Panc1 (cell line): ENCODE measurements around the gene PKP1.

ENCODE experiments used
- POLR2AphosphoS5 ChIP-seq: IDR thresholded peaks from 2 replicates; pipeline ENCODE4 v1.6.1; 2012; ENCODE audit warnings: mild to moderate bottlenecking, low read depth, low read length, moderate library complexity
- SIN3A ChIP-seq: IDR thresholded peaks from 2 replicates; pipeline ENCODE4 v1.6.1; 2012; ENCODE audit warnings: low read depth, mild to moderate bottlenecking, low read length, moderate library complexity, borderline replicate concordance; ENCODE audit not compliant: insufficient read depth
- TCF7L2 ChIP-seq: IDR thresholded peaks from 2 replicates; pipeline ENCODE4 v1.6.1; 2011; ENCODE audit warnings: mild to moderate bottlenecking, low read depth, low read length, inconsistent platforms
- TF ChIP-seq, protein P1 (sequence below): fragments of 450-650 bp; IDR thresholded peaks from 2 replicates; pipeline ENCODE4 v1.5.1; 2017; ENCODE audit warnings: mild to moderate bottlenecking
- TF ChIP-seq, protein P2 (sequence below), 2 experiments: IDR thresholded peaks; 2 replicates each; pipeline ENCODE4 v1.6.1; 2011 to 2012; ENCODE audit warnings: low read depth in 2 of 2, control low read depth in 1 of 2, low read length in 1 of 2, mild to moderate bottlenecking in 1 of 2, moderate library complexity in 1 of 2; ENCODE audit not compliant: insufficient read depth in 1 of 2

DNA sequence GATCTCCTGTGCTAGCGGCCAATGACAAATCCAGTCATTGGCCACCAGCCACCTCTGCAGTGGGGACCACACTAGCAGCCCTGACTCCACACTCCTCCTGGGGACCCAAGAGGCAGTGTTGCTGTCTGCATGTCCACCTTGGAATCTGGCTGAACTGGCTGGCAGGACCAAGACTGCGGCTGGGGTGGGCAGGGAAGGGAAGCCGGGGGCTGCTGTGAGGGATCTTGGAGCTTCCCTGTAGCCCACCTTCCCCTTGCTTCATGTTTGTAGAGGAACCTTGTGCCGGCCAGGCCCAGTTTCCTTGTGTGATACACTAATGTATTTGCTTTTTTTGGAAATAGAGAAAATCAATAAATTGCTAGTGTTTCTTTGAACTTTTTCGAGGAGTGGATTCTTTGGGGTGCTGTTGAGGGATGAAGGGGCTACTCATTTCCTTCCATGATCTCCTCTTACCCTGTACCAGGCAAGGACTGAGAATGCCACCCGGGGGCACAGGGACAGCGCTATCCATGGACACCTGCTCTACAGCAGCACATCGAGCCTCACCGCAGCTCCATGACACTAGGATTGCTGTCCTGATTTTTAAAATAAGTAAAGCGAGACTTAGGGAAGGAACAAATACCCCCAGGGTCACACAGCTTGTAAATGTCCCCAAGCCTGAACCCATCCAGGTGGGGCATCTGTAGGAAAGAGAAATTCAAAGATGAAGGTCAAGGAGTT is 49.5 kb downstream of the PKP1 start:
- TF ChIP-seq POLR2AphosphoS5 (no peak), SIN3A (no peak), TCF7L2 (no peak)
- TF ChIP-seq, protein P1, sequence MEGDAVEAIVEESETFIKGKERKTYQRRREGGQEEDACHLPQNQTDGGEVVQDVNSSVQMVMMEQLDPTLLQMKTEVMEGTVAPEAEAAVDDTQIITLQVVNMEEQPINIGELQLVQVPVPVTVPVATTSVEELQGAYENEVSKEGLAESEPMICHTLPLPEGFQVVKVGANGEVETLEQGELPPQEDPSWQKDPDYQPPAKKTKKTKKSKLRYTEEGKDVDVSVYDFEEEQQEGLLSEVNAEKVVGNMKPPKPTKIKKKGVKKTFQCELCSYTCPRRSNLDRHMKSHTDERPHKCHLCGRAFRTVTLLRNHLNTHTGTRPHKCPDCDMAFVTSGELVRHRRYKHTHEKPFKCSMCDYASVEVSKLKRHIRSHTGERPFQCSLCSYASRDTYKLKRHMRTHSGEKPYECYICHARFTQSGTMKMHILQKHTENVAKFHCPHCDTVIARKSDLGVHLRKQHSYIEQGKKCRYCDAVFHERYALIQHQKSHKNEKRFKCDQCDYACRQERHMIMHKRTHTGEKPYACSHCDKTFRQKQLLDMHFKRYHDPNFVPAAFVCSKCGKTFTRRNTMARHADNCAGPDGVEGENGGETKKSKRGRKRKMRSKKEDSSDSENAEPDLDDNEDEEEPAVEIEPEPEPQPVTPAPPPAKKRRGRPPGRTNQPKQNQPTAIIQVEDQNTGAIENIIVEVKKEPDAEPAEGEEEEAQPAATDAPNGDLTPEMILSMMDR: no peak
- TF ChIP-seq, protein P2, sequence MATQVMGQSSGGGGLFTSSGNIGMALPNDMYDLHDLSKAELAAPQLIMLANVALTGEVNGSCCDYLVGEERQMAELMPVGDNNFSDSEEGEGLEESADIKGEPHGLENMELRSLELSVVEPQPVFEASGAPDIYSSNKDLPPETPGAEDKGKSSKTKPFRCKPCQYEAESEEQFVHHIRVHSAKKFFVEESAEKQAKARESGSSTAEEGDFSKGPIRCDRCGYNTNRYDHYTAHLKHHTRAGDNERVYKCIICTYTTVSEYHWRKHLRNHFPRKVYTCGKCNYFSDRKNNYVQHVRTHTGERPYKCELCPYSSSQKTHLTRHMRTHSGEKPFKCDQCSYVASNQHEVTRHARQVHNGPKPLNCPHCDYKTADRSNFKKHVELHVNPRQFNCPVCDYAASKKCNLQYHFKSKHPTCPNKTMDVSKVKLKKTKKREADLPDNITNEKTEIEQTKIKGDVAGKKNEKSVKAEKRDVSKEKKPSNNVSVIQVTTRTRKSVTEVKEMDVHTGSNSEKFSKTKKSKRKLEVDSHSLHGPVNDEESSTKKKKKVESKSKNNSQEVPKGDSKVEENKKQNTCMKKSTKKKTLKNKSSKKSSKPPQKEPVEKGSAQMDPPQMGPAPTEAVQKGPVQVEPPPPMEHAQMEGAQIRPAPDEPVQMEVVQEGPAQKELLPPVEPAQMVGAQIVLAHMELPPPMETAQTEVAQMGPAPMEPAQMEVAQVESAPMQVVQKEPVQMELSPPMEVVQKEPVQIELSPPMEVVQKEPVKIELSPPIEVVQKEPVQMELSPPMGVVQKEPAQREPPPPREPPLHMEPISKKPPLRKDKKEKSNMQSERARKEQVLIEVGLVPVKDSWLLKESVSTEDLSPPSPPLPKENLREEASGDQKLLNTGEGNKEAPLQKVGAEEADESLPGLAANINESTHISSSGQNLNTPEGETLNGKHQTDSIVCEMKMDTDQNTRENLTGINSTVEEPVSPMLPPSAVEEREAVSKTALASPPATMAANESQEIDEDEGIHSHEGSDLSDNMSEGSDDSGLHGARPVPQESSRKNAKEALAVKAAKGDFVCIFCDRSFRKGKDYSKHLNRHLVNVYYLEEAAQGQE (IDR thresholded peaks at IDR 0.05; ENCODE audit: insufficient read depth in 1 of 2, low read depth in 2 of 2, low read length in 1 of 2): no peak
